GM21717 (cell line): ENCODE measurements around the gene GID8.

ENCODE experiments used
- ATAC-seq: cut with Tn5 transposase; IDR thresholded peaks from one replicate; pipeline ENCODE4 v1.9.1; 2021; ENCODE audit warnings: mild to moderate bottlenecking, moderate library complexity; ENCODE audit not compliant: unreplicated experiment

Gene GID8

GRCh38 chr20:62902926-62903615, 34.9 kb upstream of the GID8 start:
- ATAC-seq: no peak

- no peak for ATAC-seq
These were observed 32.3 kb upstream of the GID8 start for GRCh38 chr20:62905536-62906117.

- ATAC-seq: no peak
These were observed 31.7 kb upstream of the GID8 start for GRCh38 chr20:62906209-62906608.

- no peak for ATAC-seq
These were observed 31.1 kb upstream of the GID8 start for GRCh38 chr20:62906647-62907375.

- no peak for ATAC-seq
These were observed 30.3 kb upstream of the GID8 start for GRCh38 chr20:62907384-62908317.

GRCh38 chr20:62908971-62909791, 28.8 kb upstream of the GID8 start:
- no peak for ATAC-seq

- ATAC-seq: no peak
These were observed 27.7 kb upstream of the GID8 start for GRCh38 chr20:62910217-62910766.

- ATAC-seq: no peak
These were observed 27.0 kb upstream of the GID8 start for GRCh38 chr20:62910777-62911497.

- ATAC-seq: no peak
These were observed 26.2 kb upstream of the GID8 start for GRCh38 chr20:62911701-62912280.

GRCh38 chr20:62913043-62913630, 24.8 kb upstream of the GID8 start:
- no peak for ATAC-seq

GRCh38 chr20:62914436-62914835, 23.5 kb upstream of the GID8 start:
- no peak for ATAC-seq

GRCh38 chr20:62914970-62915457, 22.9 kb upstream of the GID8 start:
- ATAC-seq: no peak

GRCh38 chr20:62916703-62917476, 21.1 kb upstream of the GID8 start:
- ATAC-seq: no peak

- ATAC-seq: no peak
These were observed 20.2 kb upstream of the GID8 start for GRCh38 chr20:62917720-62918119.

- ATAC-seq: no peak
These were observed 19.8 kb upstream of the GID8 start for GRCh38 chr20:62918147-62918546.

GRCh38 chr20:62918831-62919230, 19.1 kb upstream of the GID8 start:
- no peak for ATAC-seq

GRCh38 chr20:62920039-62920645, 17.8 kb upstream of the GID8 start:
- no peak for ATAC-seq
